ENCODE results near the gene PHF8. TPM values are rescaled to one million over a fixed set of nuclear protein-coding genes. Genes with fewer than 3 reads are reported as not detected.

The PHF8 gene
- total and polyA plus RNA-seq, 9 donors = 11.7 to 39.7 (median 33.4) TPM

DNA sequence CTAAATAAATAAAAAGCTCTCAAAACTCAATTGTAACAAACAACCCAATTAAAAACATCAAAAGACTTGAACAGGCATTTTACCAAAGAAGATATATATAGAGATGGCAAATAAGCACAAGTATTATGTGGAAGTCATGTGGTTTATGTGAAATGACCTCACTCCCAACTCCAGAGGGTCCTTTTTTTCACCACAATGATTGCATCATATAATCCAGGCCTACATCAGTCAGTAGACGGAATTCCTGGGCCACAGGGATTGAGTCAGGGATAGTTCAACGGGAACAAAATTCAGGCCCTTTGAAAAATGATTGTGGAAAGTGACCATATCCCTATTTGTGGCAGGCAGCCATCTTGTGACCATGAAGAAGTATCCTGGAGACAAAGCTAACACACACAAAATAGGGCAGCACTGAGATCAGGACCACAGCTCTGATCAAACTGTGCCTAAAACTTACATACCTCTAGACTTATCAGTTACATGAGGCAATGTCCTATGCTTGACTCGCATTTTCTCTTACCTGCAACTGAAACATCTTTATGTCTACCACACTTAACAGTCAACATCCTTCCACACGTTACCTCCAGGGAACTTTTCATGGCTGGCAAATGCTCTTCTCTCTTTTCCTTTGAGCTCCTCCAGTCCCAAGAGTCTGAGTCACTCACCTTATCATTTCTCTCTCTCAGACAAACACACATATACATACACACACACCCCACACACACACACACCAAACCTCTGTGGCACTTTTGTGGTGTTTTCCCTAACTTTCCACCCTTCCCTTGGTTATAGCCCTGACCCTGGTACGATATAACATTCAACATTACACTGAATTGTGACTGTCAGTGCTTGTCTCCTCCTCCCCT lies 113.5 kb downstream of the PHF8 start:
- Histone ChIP-seq H3K9me3 (no peaks in the 10 kb centered on the region), H3K4me3 (no peak overlapping the region), H3K36me3 (no peaks in the 10 kb centered on the region), H3K27ac (no peak overlapping the region), H3K27me3 (no peaks in the 10 kb centered on the region), H3K4me1 (ENCODE audit: insufficient read depth) (no peaks in the 10 kb centered on the region)
- TF ChIP-seq, protein P1, sequence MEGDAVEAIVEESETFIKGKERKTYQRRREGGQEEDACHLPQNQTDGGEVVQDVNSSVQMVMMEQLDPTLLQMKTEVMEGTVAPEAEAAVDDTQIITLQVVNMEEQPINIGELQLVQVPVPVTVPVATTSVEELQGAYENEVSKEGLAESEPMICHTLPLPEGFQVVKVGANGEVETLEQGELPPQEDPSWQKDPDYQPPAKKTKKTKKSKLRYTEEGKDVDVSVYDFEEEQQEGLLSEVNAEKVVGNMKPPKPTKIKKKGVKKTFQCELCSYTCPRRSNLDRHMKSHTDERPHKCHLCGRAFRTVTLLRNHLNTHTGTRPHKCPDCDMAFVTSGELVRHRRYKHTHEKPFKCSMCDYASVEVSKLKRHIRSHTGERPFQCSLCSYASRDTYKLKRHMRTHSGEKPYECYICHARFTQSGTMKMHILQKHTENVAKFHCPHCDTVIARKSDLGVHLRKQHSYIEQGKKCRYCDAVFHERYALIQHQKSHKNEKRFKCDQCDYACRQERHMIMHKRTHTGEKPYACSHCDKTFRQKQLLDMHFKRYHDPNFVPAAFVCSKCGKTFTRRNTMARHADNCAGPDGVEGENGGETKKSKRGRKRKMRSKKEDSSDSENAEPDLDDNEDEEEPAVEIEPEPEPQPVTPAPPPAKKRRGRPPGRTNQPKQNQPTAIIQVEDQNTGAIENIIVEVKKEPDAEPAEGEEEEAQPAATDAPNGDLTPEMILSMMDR (IDR thresholded peaks at IDR 0.05) = no peak
- TF ChIP-seq EP300 (IDR thresholded peaks at IDR 0.05) (no peak), POLR2A (IDR thresholded peaks at IDR 0.05) (no peak)
- intact Hi-C loops (cut with DNase I) = no loop called here
- 52 to 59% (median 54%) methylated on average over 5 of the region's 5 CpGs for WGBS, 3 donors
- no peak for DNase-seq

- intact Hi-C loops (cut with DNase I) = no loop called here
- DNase-seq = no peak
- H3K27me3 ChIP-seq = no peaks in the 10 kb centered on the region
- H3K4me3 ChIP-seq = no peak overlapping the region
- H3K27ac ChIP-seq = no peak overlapping the region
- H3K9me3 ChIP-seq = no peaks in the 10 kb centered on the region
- TF ChIP-seq EP300 (IDR thresholded peaks at IDR 0.05) = no peak
- no peak for TF ChIP-seq POLR2A (IDR thresholded peaks at IDR 0.05)
- TF ChIP-seq, protein P1 (IDR thresholded peaks at IDR 0.05) = no peak
- H3K36me3 ChIP-seq = no peaks in the 10 kb centered on the region
- H3K4me1 ChIP-seq (ENCODE audit: insufficient read depth) = no peaks in the 10 kb centered on the region
- 40 to 61% (median 40%) methylated on average over 5 of the region's 5 CpGs for WGBS, 3 donors
Measured at GRCh38 chrX:53926030-53926429, 118.2 kb downstream of the PHF8 start.

- no peaks in the 10 kb centered on the region for H3K36me3 ChIP-seq
- TF ChIP-seq, protein P1 (IDR thresholded peaks at IDR 0.05) = no peak
- no peak for TF ChIP-seq POLR2A (IDR thresholded peaks at IDR 0.05)
- TF ChIP-seq EP300 (IDR thresholded peaks at IDR 0.05) = no peak
- intact Hi-C loops (cut with DNase I) = no loop called here
- H3K27ac ChIP-seq = no peak overlapping the region
- no peaks in the 10 kb centered on the region for H3K4me1 ChIP-seq (ENCODE audit: insufficient read depth)
- DNase-seq = no peak
- H3K27me3 ChIP-seq = no peaks in the 10 kb centered on the region
- no peaks in the 10 kb centered on the region for H3K9me3 ChIP-seq
- no peak overlapping the region for H3K4me3 ChIP-seq
Measured at GRCh38 chrX:53918702-53919101, 125.6 kb downstream of the PHF8 start.

GRCh38 chrX:53900623-53901022 lies 143.7 kb downstream of the PHF8 start:
- H3K9me3 ChIP-seq = peaks cover 0 to 3% of the 10 kb centered on the region in 2 donors
- 72 to 80% (median 78%) methylated on average over 5 of the region's 5 CpGs for WGBS, 3 donors
- no peak overlapping the region for H3K4me3 ChIP-seq

More at GRCh38 chrX:53900623-53901022, 143.7 kb downstream of the PHF8 start:
- Histone ChIP-seq H3K27me3 (no peaks in the 10 kb centered on the region), H3K27ac (no peak overlapping the region), H3K4me1 (ENCODE audit: insufficient read depth) (no peaks in the 10 kb centered on the region), H3K36me3 (no peaks in the 10 kb centered on the region)
- DNase-seq = no peak
- intact Hi-C loops (cut with DNase I) = no loop called here
- TF ChIP-seq, protein P1 (IDR thresholded peaks at IDR 0.05) = no peak
- TF ChIP-seq EP300 (IDR thresholded peaks at IDR 0.05) (no peak), POLR2A (IDR thresholded peaks at IDR 0.05) (no peak)
